OCI-LY3 (cell line): ENCODE results near the gene PKP4.

Source experiments
- EZH2phosphoT487 ChIP-seq: fragments of 200-600 bp; shearing (Covaris generic); IDR thresholded peaks from 2 replicates; pipeline ENCODE4 v1.6.1; 2018; ENCODE audit warnings: antibody characterized with exemption, mixed run types, low read depth
- TF ChIP-seq, protein P1 (sequence below): fragments of 200-600, 300-600 bp; sonication (generic); IDR thresholded peaks from 2 replicates; pipeline ENCODE4 v1.5.1; 2014; ENCODE audit warnings: antibody characterized with exemption, low read length, low read depth

DNA sequence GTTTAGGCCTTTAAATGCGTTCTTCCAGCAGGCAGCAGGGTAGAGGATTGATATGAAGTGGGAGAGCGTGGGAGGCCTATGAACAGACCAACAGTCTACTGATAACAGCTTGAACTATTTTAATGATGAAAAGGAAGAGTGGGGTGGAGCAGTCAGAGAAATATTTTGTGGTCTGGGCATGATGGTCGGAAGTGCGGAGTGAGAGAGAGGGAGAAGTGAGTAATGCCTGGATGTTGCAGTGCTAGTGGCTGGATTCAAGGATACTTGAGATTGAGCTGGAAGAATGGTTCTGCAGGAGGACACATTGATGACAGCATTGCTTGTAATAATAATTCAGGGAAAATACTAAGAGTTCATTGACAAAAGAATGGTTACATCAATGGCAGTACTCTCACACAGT, 187.4 kb downstream of the PKP4 start:
- TF ChIP-seq, protein P1, sequence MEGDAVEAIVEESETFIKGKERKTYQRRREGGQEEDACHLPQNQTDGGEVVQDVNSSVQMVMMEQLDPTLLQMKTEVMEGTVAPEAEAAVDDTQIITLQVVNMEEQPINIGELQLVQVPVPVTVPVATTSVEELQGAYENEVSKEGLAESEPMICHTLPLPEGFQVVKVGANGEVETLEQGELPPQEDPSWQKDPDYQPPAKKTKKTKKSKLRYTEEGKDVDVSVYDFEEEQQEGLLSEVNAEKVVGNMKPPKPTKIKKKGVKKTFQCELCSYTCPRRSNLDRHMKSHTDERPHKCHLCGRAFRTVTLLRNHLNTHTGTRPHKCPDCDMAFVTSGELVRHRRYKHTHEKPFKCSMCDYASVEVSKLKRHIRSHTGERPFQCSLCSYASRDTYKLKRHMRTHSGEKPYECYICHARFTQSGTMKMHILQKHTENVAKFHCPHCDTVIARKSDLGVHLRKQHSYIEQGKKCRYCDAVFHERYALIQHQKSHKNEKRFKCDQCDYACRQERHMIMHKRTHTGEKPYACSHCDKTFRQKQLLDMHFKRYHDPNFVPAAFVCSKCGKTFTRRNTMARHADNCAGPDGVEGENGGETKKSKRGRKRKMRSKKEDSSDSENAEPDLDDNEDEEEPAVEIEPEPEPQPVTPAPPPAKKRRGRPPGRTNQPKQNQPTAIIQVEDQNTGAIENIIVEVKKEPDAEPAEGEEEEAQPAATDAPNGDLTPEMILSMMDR, result no peak
- no peak for TF ChIP-seq EZH2phosphoT487
